Esophagus muscularis mucosa (tissue), 4 donors: Measurements from ENCODE around the gene SMIM13. TPM values are rescaled to one million over a fixed set of nuclear protein-coding genes. Genes with fewer than 3 reads are reported as not detected.

Source experiments
- DNase-seq: peaks from one replicate; pipeline ENCODE4 v3.0.0-alpha.2; 2017; ENCODE audit errors: extremely low spot score
- H3K27ac ChIP-seq, 4 donors: fragments of 200-600 bp; sonication (generic); replicated peaks in 1 of 4; 1 replicate in 3 of 4; 2 replicates in 1 of 4; pipeline ENCODE4 v1.5.1; 2016 to 2019; ENCODE audit warnings: mild to moderate bottlenecking in 1 of 4
- H3K27me3 ChIP-seq, 4 donors: fragments of 200-600 bp; sonication (generic); one replicate each; pipeline versions ENCODE4 v1.5.1 to v1.6.0; 2016 to 2019
- H3K36me3 ChIP-seq, 4 donors: fragments of 200-600 bp; sonication (generic); one replicate each; pipeline ENCODE4 v1.5.1; 2016 to 2019
- H3K4me1 ChIP-seq, 4 donors: fragments of 200-600 bp; sonication (generic); one replicate each; pipeline ENCODE4 v1.5.1; 2016 to 2019
- H3K4me3 ChIP-seq, 4 donors: fragments of 200-600 bp; sonication (generic); 1 replicate in 2 of 4; 2 replicates in 2 of 4; pipeline ENCODE4 v1.5.1; 2016 to 2019; ENCODE audit warnings: mild to moderate bottlenecking in 4 of 4, moderate library complexity in 1 of 4
- H3K9me3 ChIP-seq, 4 donors: fragments of 200-600 bp; sonication (generic); 1 replicate in 3 of 4; 2 replicates in 1 of 4; pipeline ENCODE4 v1.5.1; 2016 to 2019
- CTCF ChIP-seq, 3 experiments: fragments of 200-600 bp in 2 of 3; fragments of 450-650 bp in 1 of 3; sonication (generic) in 2 of 3; IDR thresholded peaks; one replicate each; pipeline ENCODE4 v1.5.1; 2017 to 2019; ENCODE audit warnings: antibody characterized with exemption in 3 of 3, mild to moderate bottlenecking in 2 of 3, moderate library complexity in 1 of 3
- EP300 ChIP-seq: sonication (generic); formaldehyde crosslinking; IDR thresholded peaks from one replicate; pipeline ENCODE4 v1.6.1; 2017; ENCODE audit warnings: antibody characterized with exemption
- POLR2A ChIP-seq: fragments of 450-650 bp; IDR thresholded peaks from one replicate; pipeline ENCODE4 v1.6.1; 2017; ENCODE audit warnings: antibody characterized with exemption, moderate library complexity, mild to moderate bottlenecking, low read depth
- POLR2AphosphoS5 ChIP-seq, 2 donors: sonication (generic); formaldehyde crosslinking; IDR thresholded peaks; one replicate each; pipeline ENCODE4 v1.6.1; 2017; ENCODE audit warnings: antibody characterized with exemption in 2 of 2
- WGBS: methylation state at CpG from one replicate; pipeline ENCODE4 v1.1.5; 2018; 5-methylcytosine and 5-hydroxymethylcytosine counted together
- intact Hi-C: fragments of 100-400 bp; cut with DNase I; formaldehyde crosslinking; loops from one replicate; pipeline ENCODE4 v1.15.1; 2023
- total RNA-seq, 4 donors: library from RNA; depleted of rRNA; stranded (reverse); fragments of >200 nt; gene quantifications; one replicate each; pipeline versions ENCODE4 v1.1.0 to v1.2.1, GENCODE V29; 2016

SMIM13 gene
- total RNA-seq, 4 donors from 2014 or later = 9.3 to 15.2 (median 12.0) TPM

GRCh38 chr6:11093376-11093625 is 333 bp upstream of the SMIM13 start:
- 0% methylated on average over 8 of the region's 17 CpGs for WGBS

GRCh38 chr6:11094411-11094851 is 797 bp downstream of the SMIM13 start:
- intact Hi-C loops = no loop called here
- H3K27ac ChIP-seq = peak overlapping the region; percentile 97 to 100 (median 99)
- peaks cover 0 to 7% (median 0%) of the 10 kb centered on the region in 4 donors for H3K36me3 ChIP-seq
- no peaks in the 10 kb centered on the region for H3K9me3 ChIP-seq
- peaks cover 17 to 29% (median 26%) of the 10 kb centered on the region in 4 donors for H3K4me1 ChIP-seq
- H3K4me3 ChIP-seq = peak overlapping the region; percentile 90 to 100 (median 98)
- no peak for DNase-seq
- 0% methylated on average over 15 of the region's 15 CpGs for WGBS
- TF ChIP-seq POLR2AphosphoS5 (IDR thresholded peaks at IDR 0.05) (no peak), CTCF (IDR thresholded peaks at IDR 0.05) (no peak), POLR2A (no peak), EP300 (no peak)
- H3K27me3 ChIP-seq = no peaks in the 10 kb centered on the region

More at GRCh38 chr6:11093376-11093625, 333 bp upstream of the SMIM13 start:
- Histone ChIP-seq H3K27ac (peak overlapping the region; percentile 97 to 100 (median 99)), H3K36me3 (peaks cover 0 to 7% (median 0%) of the 10 kb centered on the region in 4 donors), H3K9me3 (no peaks in the 10 kb centered on the region), H3K4me3 (peak overlapping the region; percentile 90 to 100 (median 98)), H3K27me3 (no peaks in the 10 kb centered on the region), H3K4me1 (peaks cover 17 to 29% (median 26%) of the 10 kb centered on the region in 4 donors)
- TF ChIP-seq EP300 (no peak), POLR2AphosphoS5 (IDR thresholded peaks at IDR 0.05) (no peak), POLR2A (no peak), CTCF (IDR thresholded peaks at IDR 0.05) (no peak)
- intact Hi-C loops = no loop called here
- DNase-seq = no peak

GRCh38 chr6:11094941-11095340 is 1.3 kb downstream of the SMIM13 start:
- H3K4me3 ChIP-seq = peak overlapping the region; percentile 90 to 100 (median 98)
- H3K27me3 ChIP-seq = no peaks in the 10 kb centered on the region
- peak overlapping the region; percentile 97 to 100 (median 99) for H3K27ac ChIP-seq
- 42% methylated on average over 7 of the region's 7 CpGs for WGBS
- no peak for DNase-seq
- intact Hi-C loops = no loop called here
- TF ChIP-seq CTCF (IDR thresholded peaks at IDR 0.05) (no peak), POLR2AphosphoS5 (IDR thresholded peaks at IDR 0.05) (no peak), POLR2A (no peak), EP300 (no peak)
- no peaks in the 10 kb centered on the region for H3K9me3 ChIP-seq
- H3K4me1 ChIP-seq = peaks cover 17 to 29% (median 26%) of the 10 kb centered on the region in 4 donors
- peaks cover 0 to 7% (median 0%) of the 10 kb centered on the region in 4 donors for H3K36me3 ChIP-seq

- H3K9me3 ChIP-seq = no peaks in the 10 kb centered on the region
- peaks cover 17 to 29% (median 26%) of the 10 kb centered on the region in 4 donors for H3K4me1 ChIP-seq
- no peaks in the 10 kb centered on the region for H3K27me3 ChIP-seq
- H3K27ac ChIP-seq = no peak overlapping the region
- no peak overlapping the region for H3K4me3 ChIP-seq
- DNase-seq = no peak
- 70% methylated on average over 4 of the region's 4 CpGs for WGBS
- intact Hi-C loops = no loop called here
- TF ChIP-seq POLR2AphosphoS5 (IDR thresholded peaks at IDR 0.05) (no peak), CTCF (IDR thresholded peaks at IDR 0.05) (no peak), EP300 (no peak)
- H3K36me3 ChIP-seq = peaks cover 0 to 7% (median 0%) of the 10 kb centered on the region in 4 donors
Measured at GRCh38 chr6:11096109-11096508, 2.5 kb downstream of the SMIM13 start.

- intact Hi-C loops = no loop called here
- H3K4me3 ChIP-seq = no peak overlapping the region
- H3K9me3 ChIP-seq = no peaks in the 10 kb centered on the region
- no peak overlapping the region for H3K27ac ChIP-seq
- no peaks in the 10 kb centered on the region for H3K27me3 ChIP-seq
- peaks cover 17 to 28% (median 26%) of the 10 kb centered on the region in 4 donors for H3K4me1 ChIP-seq
- TF ChIP-seq POLR2A (no peak), EP300 (no peak), POLR2AphosphoS5 (IDR thresholded peaks at IDR 0.05) (no peak), CTCF (IDR thresholded peaks at IDR 0.05) (no peak)
- WGBS = 96% methylated on average over 8 of the region's 8 CpGs
- no peak for DNase-seq
- H3K36me3 ChIP-seq = peaks cover 0 to 7% (median 0%) of the 10 kb centered on the region in 4 donors
Measured at GRCh38 chr6:11097476-11097875, 3.8 kb downstream of the SMIM13 start.
